ENCODE data around the gene ANO10. TPM values are rescaled to one million over a fixed set of nuclear protein-coding genes. Genes with fewer than 3 reads are reported as not detected.
A peak's percentile ranks its signal among the peaks of the same experiment; 100 is the strongest.

ANO10 gene
- polyA plus RNA-seq, 3 donors: 11.2 to 24.8 (median 21.6) TPM

DNA sequence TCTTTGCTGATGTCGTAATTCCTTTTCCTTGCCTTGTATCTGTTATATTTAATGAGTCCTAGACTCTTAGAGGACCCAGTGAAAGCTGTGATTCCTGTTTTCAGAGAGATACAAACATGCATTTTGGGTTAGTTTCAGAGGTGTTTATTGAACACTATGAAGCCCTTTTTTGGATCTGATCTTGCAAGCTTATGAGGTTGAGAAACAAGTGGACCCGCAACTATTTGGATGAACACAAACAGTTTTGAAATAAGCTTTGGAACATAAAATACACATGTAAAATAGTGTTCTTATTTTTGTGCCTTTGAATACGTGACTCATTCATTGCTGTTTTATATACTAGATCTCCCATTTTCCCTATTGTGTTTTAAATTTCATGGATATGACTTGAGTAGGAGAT, 302.0 kb downstream of the ANO10 start:
- peaks cover 13 to 19% of the 10 kb centered on the region in 2 donors for H3K4me1 ChIP-seq (ENCODE audit: control insufficient read depth in 1 of 2, insufficient read depth in 2 of 2, low read length in 2 of 2)

DNA sequence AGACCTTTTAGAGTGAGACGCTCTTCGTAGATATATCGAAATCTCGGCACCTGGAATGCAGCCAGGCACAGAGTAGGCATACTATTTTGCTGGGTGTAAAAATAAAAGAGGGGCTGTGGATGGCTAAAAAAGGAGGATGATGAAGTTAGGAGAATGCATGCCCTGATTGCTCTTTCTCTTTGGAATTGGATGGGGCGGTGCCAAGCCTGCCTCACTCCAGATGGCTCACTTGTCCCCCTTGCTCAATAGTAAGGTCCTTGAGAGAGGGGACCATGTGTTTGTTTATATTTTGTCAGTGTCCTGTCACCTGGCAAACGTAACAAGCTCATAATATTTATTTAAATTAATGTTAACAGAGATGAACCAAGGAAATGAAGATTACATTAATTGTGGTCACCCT, 302.4 kb downstream of the ANO10 start:
- Mint-ChIP-seq H3K4me1 (peaks cover 38% of the 10 kb centered on the region), H3K36me3 (peaks cover 13 to 35% of the 10 kb centered on the region in 2 donors), H3K4me3 (no peak overlapping the region), H3K9me3 (peaks cover 0 to 4% (median 0%) of the 10 kb centered on the region in 7 donors), H3K27ac (peak overlapping the region in 4 of 7 donors; percentile 15 to 79 (median 50)), H3K27me3 (ENCODE audit: low read depth in 3 of 3) (peaks cover 0 to 1% (median 1%) of the 10 kb centered on the region in 3 donors)
- no peak overlapping the region for H3K4me3 ChIP-seq (replicated peaks in 1 of 3; ENCODE audit: low read depth in 2 of 3, low read length in 3 of 3)
- no peak overlapping the region for H2AFZ ChIP-seq (ENCODE audit: insufficient read depth, low read depth, low read length, poor library complexity, severe bottlenecking)
- no peaks in the 10 kb centered on the region for H3K27me3 ChIP-seq (ENCODE audit: control insufficient read depth in 2 of 2, insufficient read depth in 2 of 2, low read length in 2 of 2)
- H3K9ac ChIP-seq (ENCODE audit: insufficient read depth, low read length, poor library complexity, severe bottlenecking): no peak overlapping the region
- TF ChIP-seq, protein P1, sequence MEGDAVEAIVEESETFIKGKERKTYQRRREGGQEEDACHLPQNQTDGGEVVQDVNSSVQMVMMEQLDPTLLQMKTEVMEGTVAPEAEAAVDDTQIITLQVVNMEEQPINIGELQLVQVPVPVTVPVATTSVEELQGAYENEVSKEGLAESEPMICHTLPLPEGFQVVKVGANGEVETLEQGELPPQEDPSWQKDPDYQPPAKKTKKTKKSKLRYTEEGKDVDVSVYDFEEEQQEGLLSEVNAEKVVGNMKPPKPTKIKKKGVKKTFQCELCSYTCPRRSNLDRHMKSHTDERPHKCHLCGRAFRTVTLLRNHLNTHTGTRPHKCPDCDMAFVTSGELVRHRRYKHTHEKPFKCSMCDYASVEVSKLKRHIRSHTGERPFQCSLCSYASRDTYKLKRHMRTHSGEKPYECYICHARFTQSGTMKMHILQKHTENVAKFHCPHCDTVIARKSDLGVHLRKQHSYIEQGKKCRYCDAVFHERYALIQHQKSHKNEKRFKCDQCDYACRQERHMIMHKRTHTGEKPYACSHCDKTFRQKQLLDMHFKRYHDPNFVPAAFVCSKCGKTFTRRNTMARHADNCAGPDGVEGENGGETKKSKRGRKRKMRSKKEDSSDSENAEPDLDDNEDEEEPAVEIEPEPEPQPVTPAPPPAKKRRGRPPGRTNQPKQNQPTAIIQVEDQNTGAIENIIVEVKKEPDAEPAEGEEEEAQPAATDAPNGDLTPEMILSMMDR (IDR thresholded peaks at IDR 0.05): no peak
- peaks cover 100% of the 10 kb centered on the region for H4K20me1 ChIP-seq (ENCODE audit: insufficient read depth, low read length)
- WGBS (ENCODE audit: insufficient coverage): 100% methylated on average over 4 of the region's 6 CpGs
- peaks cover 13 to 15% of the 10 kb centered on the region in 2 donors for H3K4me1 ChIP-seq (ENCODE audit: control insufficient read depth in 1 of 2, insufficient read depth in 2 of 2, low read length in 2 of 2)
- no peak overlapping the region for H3K4me2 ChIP-seq (replicated peaks; ENCODE audit: extremely low read depth, low read length, poor library complexity, severe bottlenecking)
- DNase-seq: no peak
- no peaks in the 10 kb centered on the region for H3K9me3 ChIP-seq (replicated peaks in 1 of 2; ENCODE audit: control insufficient read depth in 1 of 2, insufficient read depth in 1 of 2, low read length in 2 of 2)
- intact Hi-C loops (cut with micrococcal nuclease): no loop called here
- H3K79me2 ChIP-seq (ENCODE audit: insufficient read depth, low read length): peaks cover 100% of the 10 kb centered on the region
- peaks cover 3 to 46% of the 10 kb centered on the region in 2 donors for H3K36me3 ChIP-seq (replicated peaks in 1 of 2; ENCODE audit: control insufficient read depth in 1 of 2, insufficient read depth in 2 of 2, low read length in 2 of 2)
- H3K27ac ChIP-seq (ENCODE audit: low read depth in 1 of 2, low read length in 2 of 2): peak overlapping the region in 1 of 2 donors; percentile 53

More for the DNA sequence above, 302.0 kb downstream of the ANO10 start:
- no peak overlapping the region for H3K4me3 ChIP-seq (replicated peaks in 1 of 3; ENCODE audit: low read depth in 2 of 3, low read length in 3 of 3)
- no peak overlapping the region for H3K9ac ChIP-seq (ENCODE audit: insufficient read depth, low read length, poor library complexity, severe bottlenecking)
- H3K9me3 ChIP-seq (replicated peaks in 1 of 2; ENCODE audit: control insufficient read depth in 1 of 2, insufficient read depth in 1 of 2, low read length in 2 of 2): no peaks in the 10 kb centered on the region
- Mint-ChIP-seq H3K4me3 (no peak overlapping the region), H3K27ac (peak overlapping the region in 4 of 7 donors; percentile 8 to 50 (median 29)), H3K9me3 (peaks cover 0 to 4% (median 0%) of the 10 kb centered on the region in 7 donors), H3K4me1 (peaks cover 40% of the 10 kb centered on the region), H3K36me3 (peaks cover 13 to 35% of the 10 kb centered on the region in 2 donors), H3K27me3 (ENCODE audit: low read depth in 3 of 3) (peaks cover 0 to 1% (median 1%) of the 10 kb centered on the region in 3 donors)
- no peaks in the 10 kb centered on the region for H3K27me3 ChIP-seq (ENCODE audit: control insufficient read depth in 2 of 2, insufficient read depth in 2 of 2, low read length in 2 of 2)
- no peak for DNase-seq
- peaks cover 100% of the 10 kb centered on the region for H3K79me2 ChIP-seq (ENCODE audit: insufficient read depth, low read length)
- H3K27ac ChIP-seq (ENCODE audit: low read depth in 1 of 2, low read length in 2 of 2): peak overlapping the region in 1 of 2 donors; percentile 53
- TF ChIP-seq, protein P1 (IDR thresholded peaks at IDR 0.05): no peak
- peaks cover 3 to 45% of the 10 kb centered on the region in 2 donors for H3K36me3 ChIP-seq (replicated peaks in 1 of 2; ENCODE audit: control insufficient read depth in 1 of 2, insufficient read depth in 2 of 2, low read length in 2 of 2)
- H2AFZ ChIP-seq (ENCODE audit: insufficient read depth, low read depth, low read length, poor library complexity, severe bottlenecking): no peak overlapping the region
- WGBS (ENCODE audit: insufficient coverage): no CpG with 5 or more reads among the region's 3 CpGs
- intact Hi-C loops (cut with micrococcal nuclease): loop anchor here in 1 of 2 donors (10.0 kb wide), 1 partner anchor 55 kb away; no protein-coding TSS in a partner anchor
- peaks cover 100% of the 10 kb centered on the region for H4K20me1 ChIP-seq (ENCODE audit: insufficient read depth, low read length)
- H3K4me2 ChIP-seq (replicated peaks; ENCODE audit: extremely low read depth, low read length, poor library complexity, severe bottlenecking): no peak overlapping the region
